ENCODE results near the gene MDFIC2.

Gene MDFIC2

DNA sequence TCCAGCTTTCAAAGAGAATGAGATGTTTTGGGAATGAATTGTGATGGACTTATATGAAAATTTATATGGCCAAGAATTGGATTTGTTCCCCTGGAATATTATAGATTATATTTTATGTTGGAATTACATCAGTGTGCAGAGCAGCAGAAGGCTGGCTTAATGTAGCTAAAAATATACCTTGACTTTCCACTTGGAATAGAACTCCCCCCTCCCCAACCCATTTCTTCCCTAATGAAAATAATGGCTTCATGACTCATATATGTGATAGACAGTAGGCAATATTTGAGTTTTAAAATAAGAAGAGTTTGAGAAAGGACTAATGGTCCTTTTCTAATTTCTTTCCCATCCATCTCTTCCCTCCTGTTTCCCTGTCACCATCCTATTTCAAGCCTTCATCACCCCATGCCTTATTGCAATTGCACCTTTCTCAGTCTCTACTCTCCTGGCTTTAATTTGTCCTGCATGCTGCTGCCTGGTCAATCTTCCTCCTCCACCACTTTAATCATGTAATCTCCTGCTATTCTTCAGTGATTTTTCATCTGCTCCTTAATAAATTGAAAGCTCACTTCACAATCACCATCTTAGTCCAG lies 122.5 kb downstream of the MDFIC2 start:
- H3K4me2 ChIP-seq (ENCODE audit: low read depth, low read length, poor library complexity, severe bottlenecking), result no peak overlapping the region
- H3K79me2 ChIP-seq (ENCODE audit: insufficient read depth, low read length), result no peaks in the 10 kb centered on the region
- TF ChIP-seq EZH2phosphoT487 (IDR thresholded peaks at IDR 0.05; ENCODE audit: borderline replicate concordance), result no peak
- TF ChIP-seq, protein P1, sequence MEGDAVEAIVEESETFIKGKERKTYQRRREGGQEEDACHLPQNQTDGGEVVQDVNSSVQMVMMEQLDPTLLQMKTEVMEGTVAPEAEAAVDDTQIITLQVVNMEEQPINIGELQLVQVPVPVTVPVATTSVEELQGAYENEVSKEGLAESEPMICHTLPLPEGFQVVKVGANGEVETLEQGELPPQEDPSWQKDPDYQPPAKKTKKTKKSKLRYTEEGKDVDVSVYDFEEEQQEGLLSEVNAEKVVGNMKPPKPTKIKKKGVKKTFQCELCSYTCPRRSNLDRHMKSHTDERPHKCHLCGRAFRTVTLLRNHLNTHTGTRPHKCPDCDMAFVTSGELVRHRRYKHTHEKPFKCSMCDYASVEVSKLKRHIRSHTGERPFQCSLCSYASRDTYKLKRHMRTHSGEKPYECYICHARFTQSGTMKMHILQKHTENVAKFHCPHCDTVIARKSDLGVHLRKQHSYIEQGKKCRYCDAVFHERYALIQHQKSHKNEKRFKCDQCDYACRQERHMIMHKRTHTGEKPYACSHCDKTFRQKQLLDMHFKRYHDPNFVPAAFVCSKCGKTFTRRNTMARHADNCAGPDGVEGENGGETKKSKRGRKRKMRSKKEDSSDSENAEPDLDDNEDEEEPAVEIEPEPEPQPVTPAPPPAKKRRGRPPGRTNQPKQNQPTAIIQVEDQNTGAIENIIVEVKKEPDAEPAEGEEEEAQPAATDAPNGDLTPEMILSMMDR (conservative IDR thresholded peaks at IDR 0.05; ENCODE audit: low read length), result no peak
- H3K4me3 ChIP-seq (ENCODE audit: low read length, poor library complexity, severe bottlenecking), result no peak overlapping the region
- H2AFZ ChIP-seq (ENCODE audit: low read length), result no peak overlapping the region
- H3K9ac ChIP-seq (ENCODE audit: low read depth, low read length, poor library complexity, severe bottlenecking), result no peak overlapping the region
- no peaks in the 10 kb centered on the region for H3K9me2 ChIP-seq (replicated peaks; ENCODE audit: low read depth, low read length)
- H3K27me3 ChIP-seq (ENCODE audit: insufficient read depth, low read length, poor library complexity, severe bottlenecking), result no peaks in the 10 kb centered on the region
- H3F3A ChIP-seq (ENCODE audit: low read depth), result no peaks in the 10 kb centered on the region
- H3K4me1 ChIP-seq (ENCODE audit: insufficient read depth, low read length, poor library complexity, severe bottlenecking), result no peaks in the 10 kb centered on the region
- H4K20me1 ChIP-seq (ENCODE audit: insufficient read depth, low read length, poor library complexity, severe bottlenecking), result no peaks in the 10 kb centered on the region
- no peaks in the 10 kb centered on the region for H3K36me3 ChIP-seq (ENCODE audit: insufficient read depth, low read length)
- H3K9me3 ChIP-seq (ENCODE audit: insufficient read depth, low read depth, low read length), result no peaks in the 10 kb centered on the region; the same call in 1 of the 2 replicates

DNA sequence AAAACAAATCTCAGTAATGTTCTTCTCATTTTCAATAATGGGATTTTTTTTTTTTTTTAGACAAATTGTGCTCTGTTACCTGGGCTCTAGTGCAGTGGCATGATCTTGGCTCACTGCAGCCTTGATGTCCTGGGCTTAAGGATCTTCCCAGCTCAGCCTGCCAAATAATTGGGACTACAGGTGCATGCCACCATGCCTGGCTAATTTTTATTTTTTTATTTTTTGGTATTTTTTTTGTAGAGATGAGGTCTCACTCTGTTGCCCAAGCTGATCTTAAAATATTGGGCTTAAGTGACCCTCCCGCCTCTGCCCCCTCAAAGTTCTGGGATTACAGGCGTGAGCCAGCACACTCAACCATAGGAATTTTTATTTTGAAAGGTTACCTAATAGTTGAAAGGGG lies 126.2 kb downstream of the MDFIC2 start:
- Histone ChIP-seq H3K36me3 (ENCODE audit: insufficient read depth, low read length) (no peaks in the 10 kb centered on the region), H3K9ac (ENCODE audit: low read depth, low read length, poor library complexity, severe bottlenecking) (no peak overlapping the region), H3K4me2 (ENCODE audit: low read depth, low read length, poor library complexity, severe bottlenecking) (no peak overlapping the region), H3K27me3 (ENCODE audit: insufficient read depth, low read length, poor library complexity, severe bottlenecking) (no peaks in the 10 kb centered on the region), H4K20me1 (ENCODE audit: insufficient read depth, low read length, poor library complexity, severe bottlenecking) (no peaks in the 10 kb centered on the region), H2AFZ (ENCODE audit: low read length) (no peak overlapping the region), H3K4me3 (ENCODE audit: low read length, poor library complexity, severe bottlenecking) (no peak overlapping the region), H3F3A (ENCODE audit: low read depth) (no peaks in the 10 kb centered on the region), H3K9me2 (replicated peaks; ENCODE audit: low read depth, low read length) (no peaks in the 10 kb centered on the region), H3K79me2 (ENCODE audit: insufficient read depth, low read length) (no peaks in the 10 kb centered on the region), H3K9me3 (ENCODE audit: insufficient read depth, low read depth, low read length) (no peaks in the 10 kb centered on the region), H3K4me1 (ENCODE audit: insufficient read depth, low read length, poor library complexity, severe bottlenecking) (no peaks in the 10 kb centered on the region)
- no peak for TF ChIP-seq EZH2phosphoT487 (IDR thresholded peaks at IDR 0.05; ENCODE audit: borderline replicate concordance)
- TF ChIP-seq, protein P1 (conservative IDR thresholded peaks at IDR 0.05; ENCODE audit: low read length), result no peak

DNA sequence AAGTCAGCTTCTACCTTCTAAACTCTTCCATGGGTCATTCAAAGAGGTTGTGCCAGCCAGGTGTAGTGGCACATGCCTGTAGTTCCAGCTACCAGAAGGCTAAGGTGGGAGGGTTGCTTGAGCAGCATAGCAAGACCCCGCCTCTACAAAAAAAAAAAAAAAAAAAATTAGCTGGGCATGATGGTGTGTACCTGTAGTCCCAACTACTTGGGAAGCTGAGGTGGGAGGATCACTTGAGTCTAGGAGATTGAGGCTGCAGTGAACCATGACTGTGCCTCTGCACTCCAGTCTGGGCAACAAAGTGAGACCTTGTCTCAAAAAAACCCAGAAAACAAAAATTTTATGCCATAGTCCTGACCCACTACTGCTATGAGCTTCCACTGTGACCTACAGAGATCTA lies 126.8 kb downstream of the MDFIC2 start:
- H3K79me2 ChIP-seq (ENCODE audit: insufficient read depth, low read length), result no peaks in the 10 kb centered on the region
- H2AFZ ChIP-seq (ENCODE audit: low read length), result no peak overlapping the region
- H3K27me3 ChIP-seq (ENCODE audit: insufficient read depth, low read length, poor library complexity, severe bottlenecking), result no peaks in the 10 kb centered on the region
- no peak for TF ChIP-seq EZH2phosphoT487 (IDR thresholded peaks at IDR 0.05; ENCODE audit: borderline replicate concordance)
- TF ChIP-seq, protein P1 (conservative IDR thresholded peaks at IDR 0.05; ENCODE audit: low read length), result no peak
- H3K4me1 ChIP-seq (ENCODE audit: insufficient read depth, low read length, poor library complexity, severe bottlenecking), result no peaks in the 10 kb centered on the region
- no peak overlapping the region for H3K4me3 ChIP-seq (ENCODE audit: low read length, poor library complexity, severe bottlenecking)
- H3K9me3 ChIP-seq (ENCODE audit: insufficient read depth, low read depth, low read length), result no peaks in the 10 kb centered on the region
- H3K4me2 ChIP-seq (ENCODE audit: low read depth, low read length, poor library complexity, severe bottlenecking), result no peak overlapping the region
- no peak overlapping the region for H3K9ac ChIP-seq (ENCODE audit: low read depth, low read length, poor library complexity, severe bottlenecking)
- H3K9me2 ChIP-seq (replicated peaks; ENCODE audit: low read depth, low read length), result no peaks in the 10 kb centered on the region
- H3K36me3 ChIP-seq (ENCODE audit: insufficient read depth, low read length), result no peaks in the 10 kb centered on the region
- no peaks in the 10 kb centered on the region for H4K20me1 ChIP-seq (ENCODE audit: insufficient read depth, low read length, poor library complexity, severe bottlenecking)
- no peaks in the 10 kb centered on the region for H3F3A ChIP-seq (ENCODE audit: low read depth)
